RCC 7860 (cell line): ENCODE results near the gene ME3.
"Not testable (repeated sequence)": the region's sequence is repeated elsewhere in the genome, so short reads cannot be mapped to it uniquely, and the experiment has no call there.

Experiments used
- DNase-seq: peaks from one replicate; pipeline ENCODE4 v3.0.0-alpha.2; 2015; ENCODE audit warnings: low spot score
- FAIRE-seq: peaks from 2 replicates; lab custom pipeline; 2012; peaks lifted over from hg19 to GRCh38; lab: Jason Lieb, UNC

Gene ME3

DNA sequence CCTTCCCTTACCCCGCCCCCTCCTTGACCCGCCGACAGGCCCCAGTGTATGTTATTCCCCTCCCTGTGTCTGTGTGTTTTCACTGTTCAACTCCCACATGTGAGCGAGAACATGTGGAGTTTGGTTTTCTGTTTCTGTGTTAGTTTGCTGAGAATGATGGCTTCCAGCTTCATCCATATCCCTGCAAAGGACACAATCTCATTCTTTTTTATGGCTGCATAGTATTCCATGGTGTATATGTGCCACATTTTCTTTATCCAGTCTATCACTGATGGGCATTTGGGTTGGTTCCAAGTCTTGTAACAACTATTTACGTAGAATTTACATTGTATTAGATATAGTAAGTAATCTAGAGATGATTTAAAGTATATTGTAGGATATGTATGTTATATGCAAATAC, 149.9 kb downstream of the ME3 start:
- FAIRE-seq, DNase-seq: not testable (repeated sequence)

DNA sequence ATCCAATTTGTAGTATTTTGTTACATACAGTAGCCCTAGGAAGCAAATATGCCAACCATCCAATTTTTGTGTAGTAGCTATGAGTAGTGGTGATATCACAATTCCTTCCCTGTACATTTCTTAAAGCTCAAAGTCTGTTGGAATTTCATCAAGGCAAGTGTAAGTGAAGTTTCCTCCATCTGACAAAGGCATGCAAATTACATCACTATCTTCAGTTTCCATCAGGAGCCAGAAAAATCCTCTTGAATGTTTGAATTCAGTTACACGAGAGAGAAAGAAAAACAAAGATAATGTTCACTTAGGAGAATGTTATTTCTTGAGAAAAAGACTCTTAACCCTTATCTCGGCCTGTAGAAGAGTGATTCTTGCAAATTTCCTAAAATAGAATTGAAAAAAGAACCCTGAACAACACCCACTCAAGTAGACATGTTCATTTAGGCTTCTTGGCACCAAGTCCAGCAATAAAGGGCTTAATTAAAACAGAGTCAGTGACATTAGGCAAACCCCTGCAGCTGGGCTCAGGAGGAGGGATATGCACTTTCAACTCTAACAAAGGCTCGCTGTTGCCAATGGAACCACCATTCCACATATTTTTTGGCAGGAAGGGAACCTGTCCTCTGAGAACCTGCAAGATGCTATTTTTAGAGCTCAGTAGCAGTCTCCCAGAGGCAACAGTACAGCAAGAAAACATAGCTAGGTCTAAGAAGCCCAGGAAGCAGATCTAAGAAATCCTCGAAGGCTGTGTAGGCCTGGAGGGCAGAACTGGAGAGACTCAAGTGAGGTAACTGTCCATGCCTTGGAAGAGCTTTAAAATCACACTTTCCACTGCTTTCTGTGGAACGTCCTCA, 153.1 kb downstream of the ME3 start:
- no peak for FAIRE-seq
- DNase-seq, result no peak

DNA sequence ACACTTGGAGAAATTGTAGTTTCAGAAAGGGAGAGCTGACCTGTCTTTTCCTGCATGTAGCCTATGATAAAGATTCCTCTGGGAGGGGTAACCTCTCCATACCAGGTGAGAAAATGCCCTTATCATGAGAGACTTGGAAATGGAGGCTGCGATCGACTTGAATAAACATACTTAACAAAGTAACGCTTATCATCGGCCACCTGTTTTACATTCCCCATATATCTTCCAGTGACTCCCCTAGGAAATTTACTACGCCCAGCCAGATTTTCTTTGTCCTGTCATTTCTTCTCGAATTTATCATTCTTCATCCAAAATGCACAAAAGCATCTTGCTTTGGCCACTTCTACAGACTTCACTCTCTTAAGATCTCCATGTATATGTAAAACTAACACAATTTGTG, 154.2 kb downstream of the ME3 start:
- FAIRE-seq (no peak), DNase-seq (no peak)

DNA sequence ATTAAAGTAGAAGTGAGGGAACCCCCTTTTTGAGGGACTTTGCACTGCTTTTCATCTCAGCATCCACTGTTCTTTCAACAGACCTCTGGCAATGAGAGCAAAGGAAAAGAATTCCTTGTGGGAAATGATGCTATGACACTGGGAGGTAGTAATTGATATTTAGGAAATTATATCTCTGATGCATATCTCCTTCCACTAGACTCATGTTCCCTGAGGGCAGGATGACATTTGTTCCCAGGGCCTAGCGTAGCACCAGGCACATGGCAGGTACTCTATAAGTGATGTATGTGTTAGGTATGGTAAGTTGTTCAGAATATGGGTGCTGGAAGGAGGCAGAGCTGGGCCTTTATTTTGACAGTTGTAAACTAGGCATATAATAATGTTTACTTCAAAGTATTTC, 154.9 kb downstream of the ME3 start:
- DNase-seq (no peak), FAIRE-seq (no peak)

DNA sequence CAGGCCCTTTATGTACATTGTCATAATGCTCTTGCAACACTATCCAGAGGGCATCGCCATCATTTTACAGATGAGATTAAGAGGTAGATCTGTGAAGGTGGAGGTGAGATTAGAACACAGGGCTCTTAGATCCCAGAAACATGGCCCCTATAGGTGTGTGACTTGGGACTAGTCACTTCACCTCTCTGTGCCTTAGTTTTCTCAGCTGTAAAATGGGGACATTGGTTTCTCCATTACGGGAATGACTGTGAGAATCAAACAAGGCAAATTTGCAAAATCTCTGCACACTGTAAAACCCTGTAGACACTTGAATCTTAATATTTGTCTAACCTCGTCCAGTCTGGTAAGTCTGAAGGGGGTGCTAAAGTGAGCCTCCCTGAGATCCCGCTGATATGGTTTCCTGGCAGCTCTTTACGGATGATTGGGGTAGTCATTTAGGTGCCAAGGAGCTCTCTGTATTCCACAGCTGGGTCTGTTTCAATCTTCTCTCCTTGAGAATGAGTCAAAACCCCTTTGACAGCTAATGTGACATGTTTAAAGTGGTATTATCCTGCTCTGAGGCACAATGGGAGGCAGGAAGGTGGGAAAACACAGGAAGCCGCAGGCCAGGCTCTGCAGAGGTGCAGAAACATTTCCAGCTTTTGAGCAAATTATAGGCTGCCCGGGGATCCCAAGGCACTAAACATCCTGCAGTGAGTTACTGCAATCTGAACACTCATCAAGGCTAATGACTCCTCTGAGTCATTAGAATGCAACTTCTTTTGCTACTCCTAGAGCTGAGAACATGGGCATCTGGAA, 156.9 kb downstream of the ME3 start:
- FAIRE-seq, result peak; percentile 70
- peak; percentile 79 for DNase-seq

DNA sequence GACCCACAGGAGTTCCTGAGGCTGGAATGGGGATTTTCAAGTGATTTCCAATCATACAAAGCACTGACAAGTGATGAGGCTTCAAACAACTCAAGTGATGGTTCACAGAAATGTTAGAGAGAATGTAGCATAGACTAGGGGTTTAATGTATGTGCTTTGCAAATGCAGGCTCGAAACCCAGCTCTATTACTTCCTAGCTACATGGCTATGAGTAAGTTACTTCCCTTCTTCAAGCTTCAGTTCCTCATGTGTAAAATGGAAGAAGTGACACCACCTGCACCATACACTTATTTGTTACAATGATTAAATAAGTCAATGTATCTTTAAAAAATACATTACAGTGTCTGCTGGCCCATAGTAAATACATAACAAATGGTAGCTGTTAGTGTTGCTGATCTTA, 158.0 kb downstream of the ME3 start:
- DNase-seq, result no peak
- no peak for FAIRE-seq

DNA sequence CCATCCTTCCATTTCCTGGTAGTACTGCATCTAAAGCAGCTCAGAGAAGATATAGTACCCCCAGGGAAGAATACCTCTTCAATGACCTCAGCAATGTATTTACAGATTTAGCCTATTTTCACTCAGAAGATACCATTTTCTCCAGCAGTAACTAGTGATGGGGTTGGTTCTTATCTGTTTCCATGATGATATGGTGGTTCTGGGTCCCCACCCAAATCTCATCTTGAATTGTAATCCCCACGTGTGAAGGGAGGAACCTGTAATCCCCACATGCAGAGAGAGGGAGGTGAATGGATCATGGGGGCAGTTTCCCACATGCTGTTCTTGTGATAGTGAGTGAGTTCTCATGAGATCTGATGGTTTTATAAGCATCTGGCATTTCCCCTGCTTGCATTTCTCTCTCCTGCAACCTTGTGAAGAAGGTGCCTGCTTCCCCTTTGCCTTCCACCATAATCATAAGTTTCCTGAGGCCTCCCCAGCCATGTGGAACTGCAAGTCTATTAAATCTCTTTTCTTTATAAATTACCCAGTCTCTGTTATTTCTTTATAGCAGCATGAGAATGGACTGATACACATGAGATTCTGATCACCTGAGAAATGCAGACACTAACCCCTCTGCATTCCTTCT, 158.6 kb downstream of the ME3 start:
- no peak for FAIRE-seq
- DNase-seq, result no peak

DNA sequence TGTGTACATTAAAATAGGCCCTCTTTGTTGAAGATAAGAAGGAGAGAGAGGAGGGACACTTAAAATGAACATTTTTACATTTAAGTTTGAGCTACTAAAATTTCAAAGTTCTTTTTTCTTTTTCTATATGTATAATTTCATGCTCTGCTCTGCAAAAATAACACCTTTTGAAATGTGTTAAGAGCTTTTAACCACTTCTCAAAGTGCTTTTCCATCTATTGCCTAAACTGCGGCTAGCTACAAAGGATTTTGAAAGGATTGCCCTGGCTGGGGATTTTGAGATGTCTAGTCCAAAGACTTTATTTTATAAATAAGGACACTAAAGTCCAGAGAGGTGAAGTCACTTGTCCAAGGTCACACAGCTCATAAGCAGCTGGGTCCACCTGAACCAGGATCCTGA, 159.3 kb downstream of the ME3 start:
- DNase-seq (no peak), FAIRE-seq (no peak)

DNA sequence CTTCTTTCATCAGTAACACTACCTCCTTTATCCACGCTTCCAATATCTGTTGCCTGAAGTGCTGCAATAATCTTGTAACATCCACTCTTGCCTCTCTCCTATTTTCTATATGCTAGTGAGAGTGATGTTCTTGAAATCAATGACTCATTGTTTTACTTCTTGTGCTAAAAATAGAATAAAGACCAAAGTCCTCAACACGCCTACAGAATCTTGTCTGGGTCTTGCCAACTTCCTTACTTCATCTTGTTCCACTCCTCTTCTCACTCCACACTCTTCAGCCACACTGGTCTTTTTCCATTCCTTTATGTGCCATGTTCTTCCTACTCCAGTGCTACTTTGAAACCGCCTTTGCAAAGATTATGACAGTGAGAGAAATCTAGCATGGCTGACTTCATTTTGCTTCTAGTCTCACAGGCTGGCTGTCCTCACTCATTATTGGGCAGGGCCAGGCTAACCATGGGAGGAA, 161.3 kb downstream of the ME3 start:
- DNase-seq, result peak; percentile 73
- peak; percentile 35 for FAIRE-seq

DNA sequence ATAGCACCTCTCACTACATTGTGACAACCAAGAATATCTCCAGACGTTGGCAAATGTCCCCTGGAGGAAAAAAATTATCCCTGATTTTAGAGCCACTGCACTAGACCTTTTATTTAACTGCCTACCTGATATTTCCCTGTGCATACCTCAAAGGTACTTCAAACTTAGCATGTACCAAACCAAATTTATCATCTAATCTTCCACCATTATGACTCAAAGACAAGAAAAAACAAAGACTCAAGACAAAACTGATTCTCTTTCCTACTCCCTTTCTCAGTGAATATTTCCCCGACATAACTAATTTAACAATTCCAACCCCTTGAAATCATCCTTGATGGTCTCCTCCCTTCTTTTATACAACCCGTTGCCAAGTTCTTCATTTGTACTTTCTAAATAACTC, 161.7 kb downstream of the ME3 start:
- DNase-seq (no peak), FAIRE-seq (no peak)

DNA sequence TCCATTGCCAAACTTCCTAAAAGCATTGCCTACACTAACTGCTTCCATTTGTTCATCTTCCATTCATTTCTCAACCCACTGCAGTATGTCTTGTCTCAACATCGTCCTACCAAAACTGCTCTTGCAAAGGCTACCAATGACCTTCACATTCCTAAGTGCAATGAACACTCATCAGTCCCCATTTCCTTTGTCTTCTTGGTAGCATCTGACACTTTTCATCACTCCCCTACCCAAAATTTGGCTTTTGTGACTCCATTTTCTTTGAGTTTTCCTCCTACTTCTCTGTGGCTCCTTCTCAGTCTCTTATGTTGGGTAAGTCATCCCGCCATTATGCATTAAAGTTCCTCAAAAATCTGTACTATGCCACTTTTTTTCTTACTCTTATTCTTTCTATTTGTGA, 162.3 kb downstream of the ME3 start:
- FAIRE-seq (no peak), DNase-seq (no peak)

DNA sequence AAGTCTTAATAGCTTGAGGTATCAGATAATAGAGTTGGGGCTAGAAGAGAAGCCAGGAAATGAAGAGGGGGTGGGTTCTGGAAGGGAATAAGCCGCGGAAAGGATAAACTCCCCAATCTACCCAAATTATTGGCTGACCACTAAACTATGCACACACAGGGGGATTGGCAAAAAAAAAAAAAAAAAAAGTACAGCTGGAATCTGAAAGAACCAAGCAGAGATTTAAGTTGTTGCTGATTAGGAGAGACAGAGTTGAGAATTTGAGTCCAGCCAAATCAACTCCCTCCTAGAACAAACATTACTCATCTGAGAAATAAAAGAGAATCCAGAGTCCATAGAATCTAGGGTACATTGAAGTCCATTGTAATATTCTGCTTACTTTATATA, 162.8 kb downstream of the ME3 start:
- FAIRE-seq (no peak), DNase-seq (no peak)

DNA sequence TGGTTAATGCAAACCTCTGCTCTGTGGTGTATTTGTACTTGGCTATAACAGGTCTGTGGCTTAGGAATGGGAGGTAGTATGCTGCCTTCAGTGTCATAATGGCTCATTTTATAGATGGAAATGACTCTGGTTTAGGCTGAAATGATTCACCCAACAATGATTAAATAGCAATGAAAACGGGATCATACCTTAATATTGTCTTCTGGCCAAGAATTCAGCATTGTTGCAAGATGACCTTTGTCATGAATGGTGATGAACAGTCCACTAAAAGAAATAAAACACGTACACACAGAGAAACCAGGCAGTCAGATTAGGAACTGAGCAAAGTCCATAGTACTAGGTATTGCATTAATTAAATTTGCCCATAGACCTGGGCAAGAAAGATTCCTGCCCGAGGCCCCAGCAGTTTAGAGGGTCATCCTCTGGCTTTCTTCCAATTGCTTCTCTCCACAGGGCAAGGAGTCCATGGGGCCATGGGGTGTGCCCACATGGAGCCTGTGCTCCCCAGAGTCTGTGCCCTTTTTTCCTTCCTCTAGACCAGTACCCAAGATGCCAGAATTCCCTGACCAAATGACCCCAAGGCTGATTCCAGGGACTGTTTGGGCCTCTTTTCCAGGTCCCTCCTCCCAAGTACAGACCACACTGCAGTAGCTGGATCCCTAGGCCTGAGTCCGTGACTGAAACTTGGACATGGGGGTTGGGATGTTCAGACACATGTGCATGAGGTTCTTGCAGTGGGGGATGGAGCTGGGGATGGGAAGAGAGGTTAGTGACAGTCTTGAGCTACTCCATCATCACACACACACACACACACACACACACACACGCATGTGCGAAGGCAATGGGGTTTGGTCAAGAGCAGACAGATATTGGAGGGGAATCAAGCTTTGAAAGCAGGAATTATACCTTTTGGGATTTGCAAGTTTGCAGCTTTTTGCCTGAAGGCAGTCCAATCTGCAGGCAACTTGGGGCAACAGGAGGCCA, 163.5 kb downstream of the ME3 start:
- FAIRE-seq (peak; percentile 96), DNase-seq (peak; percentile 87)

DNA sequence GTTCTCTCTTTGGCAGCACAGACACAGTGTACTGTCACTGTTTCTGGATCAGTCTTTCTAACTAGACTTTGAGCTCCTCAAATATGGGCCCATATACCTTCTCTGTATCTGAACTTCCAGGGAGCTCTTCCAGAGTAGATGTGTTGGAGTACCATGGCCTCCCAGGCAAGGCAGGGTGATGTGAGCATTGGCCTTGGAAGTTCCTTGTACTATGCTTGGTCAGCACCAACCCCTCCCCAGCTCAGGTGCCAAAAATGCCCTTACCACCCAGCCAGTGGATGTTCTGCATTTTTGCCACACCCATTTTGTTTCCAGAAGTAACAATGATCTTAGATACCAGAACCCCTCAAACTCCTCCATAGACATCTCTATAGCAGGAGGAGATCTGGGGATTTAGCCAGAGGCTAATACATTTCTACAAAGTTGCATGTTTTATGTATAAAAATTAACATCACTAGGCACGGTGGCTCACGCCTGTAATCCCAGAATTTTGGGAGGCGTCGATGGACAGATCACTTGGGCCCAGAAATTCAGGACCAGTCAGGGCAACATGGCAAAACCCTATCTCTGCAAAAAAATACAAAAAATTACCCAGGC, 165.1 kb downstream of the ME3 start:
- DNase-seq (no peak), FAIRE-seq (no peak)

DNA sequence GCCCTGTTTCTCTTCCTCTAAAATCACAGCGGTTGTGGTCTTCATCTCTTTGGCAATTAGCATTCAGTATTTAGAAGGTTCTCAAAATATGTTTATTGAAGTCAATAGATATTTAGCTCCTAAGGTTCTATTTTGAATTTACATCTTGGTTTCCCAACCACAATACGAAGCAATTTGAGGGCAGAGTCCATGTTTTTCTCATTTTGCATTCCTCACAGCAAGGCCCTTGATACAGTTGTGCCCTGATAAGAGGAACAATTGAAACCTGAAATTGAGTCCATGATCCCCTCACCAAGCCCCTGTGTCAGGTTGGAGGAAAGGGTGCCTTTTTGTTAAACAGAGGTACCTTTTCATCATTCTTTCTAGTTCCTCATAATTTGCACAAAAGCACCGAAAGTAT, 166.2 kb downstream of the ME3 start:
- FAIRE-seq (no peak), DNase-seq (no peak)

DNA sequence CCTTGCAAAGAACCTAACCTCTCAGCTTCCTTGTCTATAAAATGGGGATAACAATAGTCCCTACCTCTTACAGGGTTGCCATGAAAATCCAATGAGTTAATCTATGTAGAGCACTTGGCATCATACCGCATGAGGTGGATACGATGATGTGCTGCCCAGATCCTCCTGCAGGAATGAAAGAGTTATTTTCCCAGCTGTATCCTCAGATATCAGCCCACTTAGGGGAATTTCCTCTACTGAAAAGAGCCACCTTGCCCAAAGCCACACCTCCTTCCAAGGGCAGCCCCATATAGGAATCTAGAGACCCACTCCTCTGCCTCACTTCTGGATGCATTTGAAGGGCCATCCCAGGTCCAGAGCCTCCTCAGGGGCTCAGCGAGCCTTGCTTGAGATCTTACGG, 169.3 kb downstream of the ME3 start:
- FAIRE-seq (no peak), DNase-seq (no peak)

DNA sequence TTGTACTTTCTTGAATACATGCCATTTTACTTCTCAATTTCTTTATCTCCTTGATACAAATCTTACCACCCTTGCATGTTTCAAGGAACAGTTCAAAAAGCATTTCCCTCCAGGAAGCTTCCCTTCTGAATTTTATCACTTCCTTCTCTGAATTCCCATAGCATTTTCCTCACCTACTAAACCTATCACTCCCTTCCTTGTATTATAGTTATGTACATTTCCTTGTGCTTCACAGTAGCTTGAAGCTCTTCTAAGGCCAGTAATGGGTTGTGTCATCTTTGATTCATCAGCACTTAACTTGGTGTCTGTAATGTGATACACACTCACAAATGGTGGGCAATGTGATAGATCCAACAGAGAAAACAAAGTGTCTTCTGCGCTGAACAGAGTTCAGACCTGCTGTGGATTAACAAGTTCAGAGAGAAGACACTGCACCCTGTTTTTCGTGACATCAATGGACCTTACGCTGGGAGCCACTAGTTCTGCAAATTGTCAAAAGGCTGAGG, 170.2 kb downstream of the ME3 start:
- DNase-seq (no peak), FAIRE-seq (no peak)

DNA sequence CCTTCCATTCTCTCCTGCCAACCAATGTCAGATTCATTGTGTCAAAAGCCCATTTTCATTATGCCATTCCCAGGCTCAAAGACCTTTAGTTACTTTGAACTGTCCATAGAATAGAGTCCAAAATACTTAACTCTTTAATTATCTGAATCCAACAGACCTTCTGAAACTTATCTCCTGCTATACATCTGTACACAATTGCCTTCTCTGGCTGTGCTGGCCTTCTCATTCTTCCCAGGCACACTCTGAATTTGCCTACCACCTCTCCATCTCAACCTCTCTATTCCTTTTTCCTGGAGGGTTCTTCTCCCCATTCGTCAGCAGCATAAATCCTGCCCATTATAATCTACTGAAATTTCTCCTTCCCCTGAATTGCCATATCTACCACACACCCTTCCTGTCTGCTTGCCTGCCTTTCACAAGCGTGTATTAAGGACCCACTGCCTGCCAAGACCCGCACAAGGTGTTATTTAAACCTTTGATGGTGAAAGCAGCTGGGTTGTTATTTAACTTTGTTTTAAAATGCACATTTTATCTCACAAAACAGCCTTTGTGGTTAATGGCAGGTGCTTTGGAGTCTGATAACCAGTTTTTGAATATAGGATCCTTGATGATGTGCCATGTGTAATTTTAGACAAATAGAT, 171.8 kb downstream of the ME3 start:
- DNase-seq (no peak), FAIRE-seq (no peak)

DNA sequence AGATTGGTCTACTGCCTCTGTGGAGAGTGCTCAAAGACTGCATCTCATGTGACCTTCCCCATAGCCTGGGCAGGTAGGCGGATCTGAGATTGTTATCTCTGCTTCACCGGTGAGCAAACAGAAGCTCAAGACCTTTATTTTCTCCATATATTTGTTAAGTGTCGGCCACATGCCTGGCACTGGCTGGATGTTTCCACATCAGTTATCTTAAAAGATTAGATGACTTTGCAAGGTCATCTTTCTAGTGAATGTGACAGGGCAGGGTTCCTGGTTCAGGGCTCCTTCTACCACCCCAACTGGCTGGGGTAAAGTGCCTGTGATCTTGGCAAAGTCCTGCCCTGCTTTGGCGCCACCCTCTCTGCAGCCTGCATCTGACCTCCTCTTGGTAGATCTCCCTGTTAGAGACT, 172.7 kb downstream of the ME3 start:
- DNase-seq (no peak), FAIRE-seq (no peak)
